GM23338 (cell line): ENCODE data around the gene GCHFR. TPM values are rescaled to one million over a fixed set of nuclear protein-coding genes. Genes with fewer than 3 reads are reported as not detected.

Source experiments
- ATAC-seq: fragments of 200-7000 bp; cut with Tn5 transposase; 3 replicates; pipeline ENCODE4 v1.9.1; 2020
- DNase-seq: peaks from one replicate; pipeline ENCODE4 v3.0.0-alpha.2; 2015; ENCODE audit warnings: low spot score
- H2AFZ ChIP-seq: fragments of 200-600 bp; sonication (generic); 2 replicates; pipeline ENCODE4 v1.8.0; 2016; ENCODE audit warnings: antibody characterized with exemption, mild to moderate bottlenecking, moderate library complexity
- H3F3A ChIP-seq: fragments of 200-600 bp; sonication (generic); replicated peaks from 2 replicates; pipeline ENCODE4 v1.8.0; 2017; ENCODE audit warnings: antibody characterized with exemption, mixed run types, low read depth
- H3K27ac ChIP-seq: fragments of 200-600 bp; sonication (generic); 2 replicates; pipeline ENCODE4 v1.6.1; 2016; ENCODE audit warnings: low read depth
- H3K27me3 ChIP-seq: fragments of 200-600 bp; sonication (generic); 2 replicates; pipeline ENCODE4 v1.8.0; 2016; ENCODE audit warnings: mild to moderate bottlenecking, mixed run types, moderate library complexity; ENCODE audit not compliant: insufficient read depth
- H3K36me3 ChIP-seq: fragments of 200-600 bp; sonication (generic); 2 replicates; pipeline ENCODE4 v1.8.0; 2016; ENCODE audit warnings: mild to moderate bottlenecking; ENCODE audit not compliant: insufficient read depth
- H3K4me1 ChIP-seq: fragments of 200-600 bp; sonication (generic); 2 replicates; pipeline ENCODE4 v1.8.0; 2016; ENCODE audit warnings: mild to moderate bottlenecking, moderate library complexity; ENCODE audit not compliant: insufficient read depth
- H3K4me2 ChIP-seq: fragments of 200-600 bp; sonication (generic); 2 replicates; pipeline ENCODE4 v1.7.1; 2017; ENCODE audit warnings: mixed run types
- H3K4me3 ChIP-seq: fragments of 200-600 bp; sonication (generic); 2 replicates; pipeline ENCODE4 v1.6.1; 2016; ENCODE audit warnings: mixed run types
- H3K79me2 ChIP-seq: fragments of 200-600 bp; sonication (generic); replicated peaks from 2 replicates; pipeline ENCODE4 v1.8.0; 2017; ENCODE audit warnings: mild to moderate bottlenecking; ENCODE audit not compliant: insufficient read depth
- H3K9me2 ChIP-seq: fragments of 200-600 bp; sonication (generic); 2 replicates; pipeline ENCODE4 v1.8.0; 2017; ENCODE audit not compliant: insufficient read depth
- H4K20me1 ChIP-seq: fragments of 200-600 bp; sonication (generic); replicated peaks from 2 replicates; pipeline ENCODE4 v1.8.0; 2017; ENCODE audit warnings: mild to moderate bottlenecking; ENCODE audit not compliant: insufficient read depth
- H3K27ac Mint-ChIP-seq: 2 replicates; pipeline ENCODE4 v1.8.0; 2020; ENCODE audit warnings: inconsistent platforms, mild to moderate bottlenecking, moderate library complexity, mixed read lengths
- H3K27me3 Mint-ChIP-seq: 3 replicates; pipeline ENCODE4 v1.8.0; 2022; ENCODE audit warnings: low read depth, mild to moderate bottlenecking, moderate library complexity, mixed read lengths, inconsistent platforms; ENCODE audit not compliant: insufficient read depth, poor library complexity
- H3K36me3 Mint-ChIP-seq: 3 replicates; pipeline ENCODE4 v1.8.0; 2021; ENCODE audit warnings: low read depth, mild to moderate bottlenecking, inconsistent platforms, moderate library complexity, mixed read lengths
- H3K4me1 Mint-ChIP-seq: 3 replicates; pipeline ENCODE4 v1.8.0; 2020; ENCODE audit warnings: mild to moderate bottlenecking, inconsistent platforms, mixed read lengths
- H3K4me3 Mint-ChIP-seq: 3 replicates; pipeline ENCODE4 v1.8.0; 2021; ENCODE audit warnings: moderate library complexity, mild to moderate bottlenecking, inconsistent platforms, mixed read lengths
- H3K9me3 Mint-ChIP-seq: 3 replicates; pipeline ENCODE4 v1.8.0; 2020; ENCODE audit warnings: moderate library complexity, mild to moderate bottlenecking, inconsistent platforms, mixed read lengths
- CREB1 ChIP-seq: fragments of 250-450 bp; sonication (Bioruptor Pico); IDR thresholded peaks from 2 replicates; pipeline ENCODE4 v1.5.0; 2020; ENCODE audit warnings: low read depth, mild to moderate bottlenecking, moderate library complexity
- EZH2 ChIP-seq: fragments of 200-600 bp; sonication (generic); IDR thresholded peaks from one replicate; pipeline ENCODE4 v1.8.0; 2017; ENCODE audit warnings: antibody characterized with exemption, mild to moderate bottlenecking, low read depth; ENCODE audit not compliant: unreplicated experiment
- EZH2phosphoT487 ChIP-seq: fragments of 200-600 bp; sonication (generic); IDR thresholded peaks from one replicate; pipeline ENCODE4 v1.8.1; 2018; ENCODE audit warnings: antibody characterized with exemption; ENCODE audit not compliant: unreplicated experiment
- JUNB ChIP-seq: IDR thresholded peaks from one replicate; pipeline ENCODE4 v1.6.1; 2016; ENCODE audit warnings: antibody characterized with exemption; ENCODE audit not compliant: unreplicated experiment
- NANOG ChIP-seq: IDR thresholded peaks from 2 replicates; pipeline ENCODE4 v1.6.1; 2016; ENCODE audit warnings: antibody characterized with exemption, borderline replicate concordance
- STAT1 ChIP-seq: IDR thresholded peaks from one replicate; pipeline ENCODE4 v1.6.1; 2016; ENCODE audit warnings: antibody characterized with exemption; ENCODE audit not compliant: unreplicated experiment
- ZNF114 ChIP-seq: fragments of 250-450 bp; sonication (Bioruptor Pico); IDR thresholded peaks from 2 replicates; pipeline ENCODE4 v1.5.0; 2020; ENCODE audit warnings: mild to moderate bottlenecking, moderate library complexity
- polyA plus RNA-seq: library from polyadenylated mRNA; unstranded; fragments of >200 nt; fragmentation: Nextera tagmentation; extraction: Ambion mirVana; gene quantifications from 2 replicates; pipeline ENCODE4 v1.2.1, GENCODE V29; 2016
- total RNA-seq: library from RNA; depleted of rRNA; stranded (reverse); fragments of >200 nt; shearing (Covaris generic); gene quantifications from 2 replicates; pipeline ENCODE4 v1.2.3, GENCODE V29; 2014
- TF ChIP-seq, protein P1 (sequence below): IDR thresholded peaks from one replicate; pipeline ENCODE4 v1.6.1; 2018; ENCODE audit warnings: antibody characterized with exemption; ENCODE audit not compliant: unreplicated experiment
- TF ChIP-seq, protein P2 (sequence below): IDR thresholded peaks from 2 replicates; pipeline ENCODE4 v1.6.1; 2016; ENCODE audit warnings: antibody characterized with exemption

Gene GCHFR
- total and polyA plus RNA-seq, 2 experiments from 2014 or later, result 38.9 to 44.2 TPM

DNA sequence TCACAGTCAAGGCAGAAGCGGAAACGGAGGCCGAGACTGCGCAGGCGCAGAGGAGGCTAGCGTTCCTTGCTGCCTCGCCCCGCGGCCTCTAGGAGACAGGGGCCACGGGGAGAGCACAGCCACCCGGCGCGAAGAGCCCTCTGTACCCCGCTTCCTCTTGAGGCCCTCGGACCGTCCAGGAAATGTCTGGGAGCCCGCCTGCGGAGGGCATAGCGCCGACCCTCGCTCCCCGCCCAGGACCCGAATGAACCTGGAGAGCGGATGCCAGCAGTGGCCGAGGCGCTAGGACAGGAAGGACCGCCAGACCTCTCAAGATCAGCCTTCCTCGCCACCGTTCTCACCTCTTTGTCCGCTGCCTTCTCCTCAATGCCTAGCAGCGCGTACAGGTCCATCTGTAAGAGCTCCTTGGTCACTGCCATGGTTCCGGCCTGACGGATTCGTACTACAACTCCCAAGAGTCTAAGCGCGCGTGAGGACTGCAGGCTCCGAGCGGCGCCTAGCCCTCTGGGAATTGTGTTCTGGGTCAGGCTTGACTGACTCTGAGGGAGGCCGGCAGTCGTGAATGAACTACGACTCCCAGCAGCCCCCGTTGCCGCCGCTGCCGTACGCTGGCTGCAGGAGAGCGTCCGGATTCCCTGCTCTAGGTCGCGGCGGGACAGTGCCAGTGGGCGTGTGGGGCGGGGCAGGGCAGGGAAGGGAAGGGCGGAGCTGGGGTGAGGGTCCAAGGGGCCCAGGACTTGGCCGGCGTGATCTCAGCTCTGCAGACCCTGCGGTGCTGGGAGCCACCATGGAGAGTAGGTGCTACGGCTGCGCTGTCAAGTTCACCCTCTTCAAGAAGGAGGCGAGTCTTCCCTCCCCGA lies 43.4 kb downstream of the GCHFR start, which contains the start of the genes DNAJC17 and ZFYVE19 (continued):
- TF ChIP-seq, protein P1, sequence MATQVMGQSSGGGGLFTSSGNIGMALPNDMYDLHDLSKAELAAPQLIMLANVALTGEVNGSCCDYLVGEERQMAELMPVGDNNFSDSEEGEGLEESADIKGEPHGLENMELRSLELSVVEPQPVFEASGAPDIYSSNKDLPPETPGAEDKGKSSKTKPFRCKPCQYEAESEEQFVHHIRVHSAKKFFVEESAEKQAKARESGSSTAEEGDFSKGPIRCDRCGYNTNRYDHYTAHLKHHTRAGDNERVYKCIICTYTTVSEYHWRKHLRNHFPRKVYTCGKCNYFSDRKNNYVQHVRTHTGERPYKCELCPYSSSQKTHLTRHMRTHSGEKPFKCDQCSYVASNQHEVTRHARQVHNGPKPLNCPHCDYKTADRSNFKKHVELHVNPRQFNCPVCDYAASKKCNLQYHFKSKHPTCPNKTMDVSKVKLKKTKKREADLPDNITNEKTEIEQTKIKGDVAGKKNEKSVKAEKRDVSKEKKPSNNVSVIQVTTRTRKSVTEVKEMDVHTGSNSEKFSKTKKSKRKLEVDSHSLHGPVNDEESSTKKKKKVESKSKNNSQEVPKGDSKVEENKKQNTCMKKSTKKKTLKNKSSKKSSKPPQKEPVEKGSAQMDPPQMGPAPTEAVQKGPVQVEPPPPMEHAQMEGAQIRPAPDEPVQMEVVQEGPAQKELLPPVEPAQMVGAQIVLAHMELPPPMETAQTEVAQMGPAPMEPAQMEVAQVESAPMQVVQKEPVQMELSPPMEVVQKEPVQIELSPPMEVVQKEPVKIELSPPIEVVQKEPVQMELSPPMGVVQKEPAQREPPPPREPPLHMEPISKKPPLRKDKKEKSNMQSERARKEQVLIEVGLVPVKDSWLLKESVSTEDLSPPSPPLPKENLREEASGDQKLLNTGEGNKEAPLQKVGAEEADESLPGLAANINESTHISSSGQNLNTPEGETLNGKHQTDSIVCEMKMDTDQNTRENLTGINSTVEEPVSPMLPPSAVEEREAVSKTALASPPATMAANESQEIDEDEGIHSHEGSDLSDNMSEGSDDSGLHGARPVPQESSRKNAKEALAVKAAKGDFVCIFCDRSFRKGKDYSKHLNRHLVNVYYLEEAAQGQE, result no peak
- TF ChIP-seq JUNB (no peak), EZH2phosphoT487 (no peak), STAT1 (no peak), NANOG (no peak), ZNF114 (CRISPR knock-in tag) (no peak)

- H4K20me1 ChIP-seq, result no peaks in the 10 kb centered on the region; the same call in 1 of the 2 replicates
- H3K36me3 Mint-ChIP-seq, result no peaks in the 10 kb centered on the region; the same call in 2 of the 3 replicates
- H3K27me3 Mint-ChIP-seq, result peaks cover 13% of the 10 kb centered on the region
- H3F3A ChIP-seq, result peaks cover 8% of the 10 kb centered on the region; the same call in 1 of the 2 replicates
- TF ChIP-seq, protein P2, sequence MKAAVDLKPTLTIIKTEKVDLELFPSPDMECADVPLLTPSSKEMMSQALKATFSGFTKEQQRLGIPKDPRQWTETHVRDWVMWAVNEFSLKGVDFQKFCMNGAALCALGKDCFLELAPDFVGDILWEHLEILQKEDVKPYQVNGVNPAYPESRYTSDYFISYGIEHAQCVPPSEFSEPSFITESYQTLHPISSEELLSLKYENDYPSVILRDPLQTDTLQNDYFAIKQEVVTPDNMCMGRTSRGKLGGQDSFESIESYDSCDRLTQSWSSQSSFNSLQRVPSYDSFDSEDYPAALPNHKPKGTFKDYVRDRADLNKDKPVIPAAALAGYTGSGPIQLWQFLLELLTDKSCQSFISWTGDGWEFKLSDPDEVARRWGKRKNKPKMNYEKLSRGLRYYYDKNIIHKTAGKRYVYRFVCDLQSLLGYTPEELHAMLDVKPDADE, result no peak
- TF ChIP-seq, protein P1, result no peak
- no peak for TF ChIP-seq EZH2
- TF ChIP-seq JUNB, result no peak
- TF ChIP-seq CREB1 (CRISPR knock-in tag), result peak; percentile 24; the same call in 1 of the 2 replicates
- peak overlapping the region; percentile 90 for H3K27ac Mint-ChIP-seq
- peak overlapping the region; percentile 78 for H3K4me2 ChIP-seq
- peaks cover 8% of the 10 kb centered on the region; the same call in 1 of the 2 replicates for H3K4me1 ChIP-seq
- peak overlapping the region; percentile 99 for H2AFZ ChIP-seq
- H3K27me3 ChIP-seq, result no peaks in the 10 kb centered on the region
- ATAC-seq, result no peak
- H3K9me3 Mint-ChIP-seq, result no peaks in the 10 kb centered on the region
- no peaks in the 10 kb centered on the region for H3K9me2 ChIP-seq
- H3K4me1 Mint-ChIP-seq, result peaks cover 16% of the 10 kb centered on the region
- peak overlapping the region; percentile 94 for H3K4me3 ChIP-seq
- H3K27ac ChIP-seq, result no peak overlapping the region
- H3K4me3 Mint-ChIP-seq, result peak overlapping the region; percentile 99
- H3K36me3 ChIP-seq, result no peaks in the 10 kb centered on the region
- DNase-seq, result no peak
- H3K79me2 ChIP-seq, result peaks cover 22% of the 10 kb centered on the region
Observed at GRCh38 chr15:40807888-40808461, 44.1 kb downstream of the GCHFR start.
